GM12865 (cell line): ENCODE results near the gene RSBN1.

ENCODE experiments used
- DNase-seq: peaks from one replicate; pipeline ENCODE4 v3.0.0; 2010; ENCODE audit warnings: low read depth
- H3K4me3 ChIP-seq: 2 replicates; pipeline ENCODE4 v1.5.1; 2011; ENCODE audit warnings: mild to moderate bottlenecking, low read depth, low read length, control low read depth
- TF ChIP-seq, protein P1 (sequence below): IDR thresholded peaks from 2 replicates; pipeline ENCODE4 v1.5.1; 2011; ENCODE audit warnings: low read length, control low read depth, low read depth, inconsistent platforms; ENCODE audit not compliant: insufficient read depth; ENCODE audit errors: missing control alignments

RSBN1 gene

GRCh38 chr1:113782406-113782805, 29.9 kb downstream of the RSBN1 start:
- TF ChIP-seq, protein P1, sequence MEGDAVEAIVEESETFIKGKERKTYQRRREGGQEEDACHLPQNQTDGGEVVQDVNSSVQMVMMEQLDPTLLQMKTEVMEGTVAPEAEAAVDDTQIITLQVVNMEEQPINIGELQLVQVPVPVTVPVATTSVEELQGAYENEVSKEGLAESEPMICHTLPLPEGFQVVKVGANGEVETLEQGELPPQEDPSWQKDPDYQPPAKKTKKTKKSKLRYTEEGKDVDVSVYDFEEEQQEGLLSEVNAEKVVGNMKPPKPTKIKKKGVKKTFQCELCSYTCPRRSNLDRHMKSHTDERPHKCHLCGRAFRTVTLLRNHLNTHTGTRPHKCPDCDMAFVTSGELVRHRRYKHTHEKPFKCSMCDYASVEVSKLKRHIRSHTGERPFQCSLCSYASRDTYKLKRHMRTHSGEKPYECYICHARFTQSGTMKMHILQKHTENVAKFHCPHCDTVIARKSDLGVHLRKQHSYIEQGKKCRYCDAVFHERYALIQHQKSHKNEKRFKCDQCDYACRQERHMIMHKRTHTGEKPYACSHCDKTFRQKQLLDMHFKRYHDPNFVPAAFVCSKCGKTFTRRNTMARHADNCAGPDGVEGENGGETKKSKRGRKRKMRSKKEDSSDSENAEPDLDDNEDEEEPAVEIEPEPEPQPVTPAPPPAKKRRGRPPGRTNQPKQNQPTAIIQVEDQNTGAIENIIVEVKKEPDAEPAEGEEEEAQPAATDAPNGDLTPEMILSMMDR, result no peak
- no peak overlapping the region for H3K4me3 ChIP-seq
- no peak for DNase-seq

- TF ChIP-seq, protein P1, result no peak
- DNase-seq, result peak; percentile 35
- H3K4me3 ChIP-seq, result no peak overlapping the region
Observed at GRCh38 chr1:113780374-113781146, 31.7 kb downstream of the RSBN1 start.

DNA sequence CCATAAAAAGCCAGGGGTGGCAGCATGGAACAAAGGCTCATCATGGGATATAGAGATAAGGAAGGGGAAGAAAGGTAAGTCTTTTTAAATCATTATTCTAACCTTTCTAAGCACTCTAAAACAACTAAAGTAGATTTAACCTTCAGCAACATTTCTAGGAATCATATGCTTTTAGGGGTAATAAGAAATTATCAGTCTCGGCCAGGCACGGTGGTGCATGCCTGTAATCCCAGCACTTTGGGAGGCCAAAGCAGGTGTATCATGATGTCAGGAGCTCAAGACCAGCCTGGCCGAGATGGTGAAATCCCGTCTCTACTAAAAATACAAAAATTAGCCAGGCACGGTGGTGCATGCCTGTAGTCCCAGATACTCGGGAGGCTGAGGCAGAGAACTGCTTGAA, 32.7 kb downstream of the RSBN1 start:
- DNase-seq, result no peak
- TF ChIP-seq, protein P1, result no peak
- no peak overlapping the region for H3K4me3 ChIP-seq

DNA sequence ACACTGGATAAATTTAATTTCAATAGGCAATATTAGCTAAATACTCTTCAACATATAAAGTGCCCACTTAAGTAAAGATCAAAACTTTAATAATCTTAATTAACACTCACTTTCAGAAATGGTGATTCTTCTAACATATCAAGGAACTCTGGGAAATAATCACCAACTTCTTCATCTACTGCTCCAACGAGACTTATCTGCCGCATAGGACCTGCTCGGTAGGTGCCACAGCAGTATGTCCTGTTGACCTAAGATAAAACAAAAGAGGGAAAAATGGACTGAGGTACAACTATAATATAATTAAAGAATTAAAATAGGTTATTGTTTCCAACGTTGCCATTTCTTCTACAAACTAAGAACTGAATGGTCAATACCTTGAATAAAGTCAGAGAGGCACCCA, 34.7 kb downstream of the RSBN1 start:
- H3K4me3 ChIP-seq, result no peak overlapping the region
- TF ChIP-seq, protein P1, result no peak
- no peak for DNase-seq

DNA sequence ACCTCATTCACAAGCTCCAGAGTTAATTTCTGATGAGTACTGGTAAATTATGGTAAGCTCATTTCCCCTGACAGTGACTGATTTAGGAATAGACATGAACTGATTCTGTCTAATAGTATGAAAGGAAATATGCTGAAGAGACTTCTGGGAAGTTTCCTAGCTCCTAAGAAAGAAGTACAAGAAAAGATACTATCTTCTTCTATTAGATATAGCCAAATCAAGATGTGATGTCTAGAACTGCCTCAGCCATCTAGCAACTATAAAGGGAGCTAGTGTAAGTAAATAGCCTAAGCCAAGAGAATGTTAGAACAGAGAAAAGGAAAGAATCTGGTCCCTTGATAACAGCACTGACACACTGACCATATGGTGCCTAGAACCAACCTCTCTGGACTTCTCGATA, 42.2 kb downstream of the RSBN1 start:
- no peak overlapping the region for H3K4me3 ChIP-seq
- TF ChIP-seq, protein P1, result no peak
- no peak for DNase-seq

GRCh38 chr1:113769601-113769970, 42.7 kb downstream of the RSBN1 start:
- TF ChIP-seq, protein P1, result no peak
- no peak overlapping the region for H3K4me3 ChIP-seq
- DNase-seq, result no peak
